Measurements from ENCODE around the gene NANP. TPM values are rescaled to one million over a fixed set of nuclear protein-coding genes. Genes with fewer than 3 reads are reported as not detected.

Gene NANP
- total RNA-seq, 4 donors from 2014 or later, result 2.8 to 4.4 (median 3.5) TPM

DNA sequence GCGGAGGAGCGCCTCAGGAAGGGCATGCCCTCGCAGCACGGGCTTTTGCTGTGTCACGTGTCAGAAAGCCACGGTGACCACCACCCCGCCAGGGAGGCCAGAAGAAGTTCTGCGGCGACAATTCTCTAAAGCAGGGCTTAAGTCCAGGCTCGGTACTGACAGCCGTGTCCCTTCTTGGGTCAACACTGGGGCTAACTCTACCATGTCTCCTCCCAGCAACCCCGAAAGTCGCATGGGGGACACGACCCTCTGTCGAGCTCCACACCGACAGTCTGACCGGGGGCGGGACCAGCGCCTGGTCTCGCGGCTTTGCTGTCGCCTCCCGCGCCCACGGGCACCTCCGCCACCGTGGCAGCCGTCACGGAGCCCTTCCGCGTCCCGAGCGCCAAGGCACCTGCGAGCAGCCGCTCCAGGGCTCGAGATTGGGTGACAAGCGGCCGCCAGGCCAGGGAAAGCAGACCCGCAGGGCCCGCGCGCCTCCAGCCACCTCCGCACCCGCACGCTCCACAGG is 534 bp downstream of the NANP start:
- peak overlapping the region; percentile 91 for H3K27ac ChIP-seq
- DNase-seq (ENCODE audit: low spot score in 2 of 2), result peak; percentile 69 to 78
- H3K9me3 ChIP-seq, result no peaks in the 10 kb centered on the region
- TF ChIP-seq, protein P1, sequence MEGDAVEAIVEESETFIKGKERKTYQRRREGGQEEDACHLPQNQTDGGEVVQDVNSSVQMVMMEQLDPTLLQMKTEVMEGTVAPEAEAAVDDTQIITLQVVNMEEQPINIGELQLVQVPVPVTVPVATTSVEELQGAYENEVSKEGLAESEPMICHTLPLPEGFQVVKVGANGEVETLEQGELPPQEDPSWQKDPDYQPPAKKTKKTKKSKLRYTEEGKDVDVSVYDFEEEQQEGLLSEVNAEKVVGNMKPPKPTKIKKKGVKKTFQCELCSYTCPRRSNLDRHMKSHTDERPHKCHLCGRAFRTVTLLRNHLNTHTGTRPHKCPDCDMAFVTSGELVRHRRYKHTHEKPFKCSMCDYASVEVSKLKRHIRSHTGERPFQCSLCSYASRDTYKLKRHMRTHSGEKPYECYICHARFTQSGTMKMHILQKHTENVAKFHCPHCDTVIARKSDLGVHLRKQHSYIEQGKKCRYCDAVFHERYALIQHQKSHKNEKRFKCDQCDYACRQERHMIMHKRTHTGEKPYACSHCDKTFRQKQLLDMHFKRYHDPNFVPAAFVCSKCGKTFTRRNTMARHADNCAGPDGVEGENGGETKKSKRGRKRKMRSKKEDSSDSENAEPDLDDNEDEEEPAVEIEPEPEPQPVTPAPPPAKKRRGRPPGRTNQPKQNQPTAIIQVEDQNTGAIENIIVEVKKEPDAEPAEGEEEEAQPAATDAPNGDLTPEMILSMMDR (IDR thresholded peaks at IDR 0.05), result no peak
- TF ChIP-seq POLR2AphosphoS5 (IDR thresholded peaks at IDR 0.05), result no peak
- no peak for TF ChIP-seq EP300 (IDR thresholded peaks at IDR 0.05)
- no peak for TF ChIP-seq POLR2A (IDR thresholded peaks at IDR 0.05)
- 0% methylated on average over 6 of the region's 45 CpGs for WGBS
- H3K4me3 ChIP-seq, result peak overlapping the region; percentile 82
- H3K27me3 ChIP-seq, result no peaks in the 10 kb centered on the region
- H3K4me1 ChIP-seq, result peaks cover 25% of the 10 kb centered on the region
- no peaks in the 10 kb centered on the region for H3K36me3 ChIP-seq

- WGBS, result 28% methylated on average over 16 of the region's 17 CpGs
- no peak for DNase-seq (ENCODE audit: low spot score in 2 of 2)
- Histone ChIP-seq H3K27ac (peak overlapping the region; percentile 91), H3K36me3 (no peaks in the 10 kb centered on the region), H3K27me3 (no peaks in the 10 kb centered on the region), H3K4me1 (peaks cover 25% of the 10 kb centered on the region), H3K4me3 (peak overlapping the region; percentile 82), H3K9me3 (no peaks in the 10 kb centered on the region)
- TF ChIP-seq POLR2AphosphoS5 (IDR thresholded peaks at IDR 0.05), result no peak
- TF ChIP-seq EP300 (IDR thresholded peaks at IDR 0.05), result no peak
- TF ChIP-seq POLR2A (IDR thresholded peaks at IDR 0.05), result no peak
- TF ChIP-seq, protein P1 (IDR thresholded peaks at IDR 0.05), result no peak
Measured at GRCh38 chr20:25622450-25623224, 1.2 kb downstream of the NANP start.

- WGBS, result 78% methylated on average over 6 of the region's 6 CpGs
- Histone ChIP-seq H3K27ac (no peak overlapping the region), H3K4me3 (no peak overlapping the region), H3K9me3 (no peaks in the 10 kb centered on the region), H3K4me1 (peaks cover 25% of the 10 kb centered on the region), H3K36me3 (no peaks in the 10 kb centered on the region), H3K27me3 (no peaks in the 10 kb centered on the region)
- DNase-seq (ENCODE audit: low spot score in 2 of 2), result no peak
- TF ChIP-seq POLR2AphosphoS5 (IDR thresholded peaks at IDR 0.05) (no peak), EP300 (IDR thresholded peaks at IDR 0.05) (no peak)
Measured at GRCh38 chr20:25622049-25622448, 1.8 kb downstream of the NANP start.

DNA sequence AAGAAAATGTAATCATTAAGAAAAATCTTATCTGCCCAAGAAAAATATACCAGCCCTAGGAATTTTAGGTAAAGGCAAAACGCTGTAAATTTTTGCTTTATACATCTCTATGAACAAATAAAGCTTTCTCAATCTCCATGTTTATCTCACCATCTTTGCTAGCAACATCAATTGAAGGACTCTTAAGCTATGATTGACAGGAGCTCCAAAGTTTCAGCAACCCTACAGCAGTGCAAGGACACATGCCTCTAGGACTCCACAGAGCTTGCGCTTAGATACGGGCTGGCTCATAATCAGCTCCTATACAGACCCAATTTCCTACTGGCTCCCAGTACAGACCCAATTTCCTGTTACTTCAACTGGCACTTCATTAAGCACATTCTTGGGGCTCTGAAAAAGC is 4.3 kb downstream of the NANP start:
- Histone ChIP-seq H3K4me3 (no peak overlapping the region), H3K27me3 (no peaks in the 10 kb centered on the region), H3K4me1 (peaks cover 20% of the 10 kb centered on the region), H3K9me3 (no peaks in the 10 kb centered on the region), H3K27ac (no peak overlapping the region), H3K36me3 (peaks cover 4% of the 10 kb centered on the region)
- 85% methylated on average over 3 of the region's 3 CpGs for WGBS
- no peak for DNase-seq (ENCODE audit: low spot score in 2 of 2)
- no peak for TF ChIP-seq POLR2A (IDR thresholded peaks at IDR 0.05)
- no peak for TF ChIP-seq POLR2AphosphoS5 (IDR thresholded peaks at IDR 0.05)
- no peak for TF ChIP-seq EP300 (IDR thresholded peaks at IDR 0.05)
- TF ChIP-seq, protein P1 (IDR thresholded peaks at IDR 0.05), result no peak

- no peak overlapping the region for H3K27ac ChIP-seq
- H3K9me3 ChIP-seq, result no peaks in the 10 kb centered on the region
- no peaks in the 10 kb centered on the region for H3K36me3 ChIP-seq
- 71% methylated on average over 3 of the region's 3 CpGs for WGBS
- no peak for DNase-seq (ENCODE audit: low spot score in 2 of 2)
- no peaks in the 10 kb centered on the region for H3K4me1 ChIP-seq
- TF ChIP-seq POLR2AphosphoS5 (IDR thresholded peaks at IDR 0.05) (no peak), POLR2A (IDR thresholded peaks at IDR 0.05) (no peak), EP300 (IDR thresholded peaks at IDR 0.05) (no peak)
- TF ChIP-seq, protein P1 (IDR thresholded peaks at IDR 0.05), result no peak
- no peaks in the 10 kb centered on the region for H3K27me3 ChIP-seq
- H3K4me3 ChIP-seq, result no peak overlapping the region
Measured at GRCh38 chr20:25608774-25609173, 15.0 kb downstream of the NANP start.

Data from suprapubic skin (tissue), 4 donors.